Measurements from ENCODE around the gene TRIM26.

- TF ChIP-seq YY1 (IDR thresholded peaks at IDR 0.05; ENCODE audit: insufficient read depth, insufficient read length), result no peak
- no peak for TF ChIP-seq ZNF274 (IDR thresholded peaks at IDR 0.05; ENCODE audit: low read depth, low read length)
- TF ChIP-seq SUZ12 (IDR thresholded peaks at IDR 0.05; ENCODE audit: extremely low read depth, insufficient read depth, insufficient read length), result no peak
Observed at GRCh38 chr6:30214657-30214982, 1.4 kb upstream of the TRIM26 start.
